ENCODE data around the gene GRID2IP. TPM values are rescaled to one million over a fixed set of nuclear protein-coding genes. Genes with fewer than 3 reads are reported as not detected.

Gene GRID2IP
- total and polyA plus RNA-seq, 2 of the 8 experiments (the other 6 are each of a cell fraction or from before 2014, with no cell fraction given), result 0.80 to 1.3 TPM

GRCh38 chr7:6451224-6451705 is 100.0 kb downstream of the GRID2IP start:
- Histone ChIP-seq H3K36me3 (ENCODE audit: control insufficient read depth in 2 of 4, insufficient read depth in 4 of 4, low read length in 3 of 4) (no peaks in the 10 kb centered on the region), H2BK12ac (ENCODE audit: low read depth, low read length) (no peak overlapping the region), H3K9ac (replicated peaks in 1 of 4; ENCODE audit: extremely low read depth in 1 of 4, low read depth in 3 of 4, low read length in 3 of 4) (no peak overlapping the region), H3K23me2 (ENCODE audit: low read depth, low read length) (no peaks in the 10 kb centered on the region; the same call in 1 of the 2 replicates), H2AK5ac (ENCODE audit: low read depth, low read length) (no peak overlapping the region), H3K4me3 (ENCODE audit: extremely low read depth in 1 of 4, insufficient read depth in 2 of 4, low read depth in 3 of 4, low read length in 4 of 4) (no peak overlapping the region), H3K23ac (ENCODE audit: insufficient read length) (no peak overlapping the region), H3K27ac (ENCODE audit: low read depth, low read length) (no peak overlapping the region), H3K4me1 (replicated peaks in 1 of 4; ENCODE audit: control insufficient read depth in 3 of 4, insufficient read depth in 4 of 4, low read length in 3 of 4) (no peaks in the 10 kb centered on the region; a peak in 1 of 7 replicates), H2BK5ac (ENCODE audit: low read depth, low read length) (no peak overlapping the region), H3K9me3 (ENCODE audit: insufficient read depth in 2 of 2, low read depth in 1 of 2, low read length in 1 of 2) (no peaks in the 10 kb centered on the region), H2BK15ac (ENCODE audit: low read length) (no peak overlapping the region), H2BK20ac (ENCODE audit: low read length) (no peak overlapping the region), H2BK120ac (replicated peaks; ENCODE audit: low read depth, low read length) (no peak overlapping the region), H3K4me2 (ENCODE audit: insufficient read depth in 1 of 2, low read depth in 2 of 2, low read length in 2 of 2) (no peak overlapping the region), H3K56ac (replicated peaks; ENCODE audit: insufficient read length, low read depth, low read length) (no peak overlapping the region), H4K8ac (ENCODE audit: extremely low read depth, insufficient read depth, low read length) (no peak overlapping the region), H2AFZ (ENCODE audit: low read length) (no peak overlapping the region), H3K14ac (ENCODE audit: insufficient read length) (no peak overlapping the region), H3K18ac (ENCODE audit: extremely low read depth, low read length) (no peak overlapping the region), H3K79me2 (ENCODE audit: control insufficient read depth in 1 of 2, insufficient read depth in 2 of 2, low read length in 2 of 2) (peaks cover 0 to 10% of the 10 kb centered on the region in 2 experiments; a peak in 3 of 4 replicates), H3K79me1 (ENCODE audit: low read depth, low read length) (0 out of 2 replicates have a peak, but pooled peaks cover 2% of the 10 kb centered on the region), H3K4ac (replicated peaks; ENCODE audit: insufficient read length, low read depth, low read length) (no peak overlapping the region), H4K5ac (ENCODE audit: insufficient read length, low read depth, low read length) (no peak overlapping the region), H4K20me1 (replicated peaks in 1 of 2; ENCODE audit: control insufficient read depth in 1 of 2, insufficient read depth in 2 of 2, low read length in 2 of 2) (no peaks in the 10 kb centered on the region), H4K91ac (replicated peaks; ENCODE audit: insufficient read length, low read length) (no peak overlapping the region), H3K27me3 (replicated peaks in 1 of 4; ENCODE audit: control insufficient read depth in 3 of 4, extremely low read depth in 1 of 4, insufficient read depth in 3 of 4, low read length in 3 of 4) (no peaks in the 10 kb centered on the region)
- FAIRE-seq (no peak), DNase-seq (ENCODE audit: low read depth in 1 of 2, low spot score in 2 of 2) (no peak)
- 91% methylated on average over 6 of the region's 6 CpGs; no CpG with 5 or more reads in 1 of the 2 experiments for WGBS, 2 experiments (ENCODE audit: extremely low coverage in 1 of 2, insufficient coverage in 1 of 2, insufficient read length in 1 of 2, insufficient replicate concordance in 2 of 2, low coverage in 1 of 2, low lambda C conversion rate in 2 of 2, missing lambda C conversion rate in 1 of 2)
- ChIA-PET POLR2A (ENCODE audit: partially characterized antibody) (interaction anchor here (1.2 to 2.5 kb wide), 2 partner anchors 9 to 15 kb away, joined by 3 to 6 read pairs; no protein-coding TSS in a partner anchor), CTCF (ENCODE audit: partially characterized antibody) (no interaction called here)
- TF ChIP-seq PHF8 (conservative IDR thresholded peaks at IDR 0.05; ENCODE audit: low read depth, low read length) (no peak), ATF3 (IDR thresholded peaks at IDR 0.05; ENCODE audit: insufficient read depth, low read depth, low read length) (no peak), CBX8 (IDR thresholded peaks at IDR 0.05; ENCODE audit: borderline replicate concordance, low read depth, low read length) (no peak), MAFK (IDR thresholded peaks at IDR 0.05; ENCODE audit: low read depth, low read length) (no peak), EZH2 (IDR thresholded peaks at IDR 0.05; ENCODE audit: low read depth, low read length, severe bottlenecking) (no peak), SP4 (IDR thresholded peaks at IDR 0.05; ENCODE audit: low read length) (no peak), POLR2AphosphoS5 (IDR thresholded peaks at IDR 0.05; ENCODE audit: low read depth, low read length) (no peak), SP2 (IDR thresholded peaks at IDR 0.05; ENCODE audit: low read length) (no peak), CBX5 (IDR thresholded peaks at IDR 0.05; ENCODE audit: low read depth, low read length) (no peak), RBBP5 (IDR thresholded peaks at IDR 0.05; ENCODE audit: borderline replicate concordance, low read depth, low read length) (no peak), BCL11A (IDR thresholded peaks at IDR 0.05; ENCODE audit: low read depth in 2 of 2, low read length in 2 of 2) (no peak)
